Muscle of leg (tissue), 11 donors: ENCODE measurements around the gene LAMB4. TPM values are rescaled to one million over a fixed set of nuclear protein-coding genes. Genes with fewer than 3 reads are reported as not detected.

Experiments used
- DNase-seq: peaks from one replicate; pipeline ENCODE4 v3.0.0; 2013
- H3K27ac ChIP-seq: one replicate; pipeline ENCODE4 v1.5.1; 2013; ENCODE audit warnings: mild to moderate bottlenecking, low read length, control low read depth
- H3K27me3 ChIP-seq: one replicate; pipeline ENCODE4 v1.6.1; 2013; ENCODE audit warnings: low read length; ENCODE audit not compliant: control insufficient read depth, insufficient read depth
- H3K36me3 ChIP-seq: one replicate; pipeline ENCODE4 v1.6.1; 2013; ENCODE audit warnings: low read length; ENCODE audit not compliant: control insufficient read depth, insufficient read depth
- H3K4me1 ChIP-seq: one replicate; pipeline ENCODE4 v1.6.1; 2013; ENCODE audit warnings: low read length; ENCODE audit not compliant: control insufficient read depth, insufficient read depth
- H3K4me3 ChIP-seq: one replicate; pipeline ENCODE4 v1.5.1; 2013; ENCODE audit warnings: low read length, control low read depth
- H3K9me3 ChIP-seq: replicated peaks from 2 replicates; pipeline ENCODE4 v1.6.1; 2013; ENCODE audit warnings: low read depth, low read length; ENCODE audit not compliant: control insufficient read depth
- WGBS: methylation state at CpG from one replicate; pipeline ENCODE4 v1.1.5; 2013; ENCODE audit warnings: missing lambda C conversion rate; ENCODE audit not compliant: insufficient coverage; 5-methylcytosine and 5-hydroxymethylcytosine counted together
- polyA plus RNA-seq, 8 donors: library from polyadenylated mRNA; unstranded; fragments of 120-200 nt; gene quantifications; one replicate each; pipeline versions ENCODE4 v1.2.1 to v1.2.3, GENCODE V29; 2013; ENCODE audit warnings: inconsistent platforms in 1 of 8, low replicate concordance in 1 of 8; ENCODE audit not compliant: insufficient read length in 8 of 8, insufficient read depth in 1 of 8
- total RNA-seq: library from RNA; stranded (reverse); fragments of 120-200 nt; gene quantifications from one replicate; pipeline ENCODE4 v1.2.4, GENCODE V29; 2013

Gene LAMB4
- total and polyA plus RNA-seq, 9 donors, result 0.13 to 3.8 (median 0.25) TPM

- H3K9me3 ChIP-seq, result peaks cover 3% of the 10 kb centered on the region
- no peak overlapping the region for H3K27ac ChIP-seq
- no peak overlapping the region for H3K4me3 ChIP-seq
- H3K27me3 ChIP-seq, result no peaks in the 10 kb centered on the region
- 29% methylated on average over 1 of the region's 2 CpGs for WGBS
- H3K4me1 ChIP-seq, result peaks cover 9% of the 10 kb centered on the region
- no peaks in the 10 kb centered on the region for H3K36me3 ChIP-seq
- DNase-seq, result no peak
These were observed 43.6 kb downstream of the LAMB4 start for GRCh38 chr7:108086546-108086945.

GRCh38 chr7:108083980-108084379 is 46.2 kb downstream of the LAMB4 start:
- H3K27me3 ChIP-seq, result no peaks in the 10 kb centered on the region
- peaks cover 17% of the 10 kb centered on the region for H3K4me1 ChIP-seq
- H3K9me3 ChIP-seq, result peaks cover 8% of the 10 kb centered on the region
- WGBS, result no CpG with 5 or more reads among the region's 1 CpG
- no peak overlapping the region for H3K4me3 ChIP-seq
- DNase-seq, result no peak
- H3K27ac ChIP-seq, result no peak overlapping the region
- no peaks in the 10 kb centered on the region for H3K36me3 ChIP-seq

GRCh38 chr7:108079648-108080591 is 50.2 kb downstream of the LAMB4 start:
- Histone ChIP-seq H3K27ac (peak overlapping the region; percentile 67), H3K9me3 (peaks cover 8% of the 10 kb centered on the region), H3K4me1 (peaks cover 17% of the 10 kb centered on the region), H3K27me3 (no peaks in the 10 kb centered on the region), H3K36me3 (no peaks in the 10 kb centered on the region), H3K4me3 (no peak overlapping the region)
- DNase-seq, result peak; percentile 91
- WGBS, result 22% methylated on average over 5 of the region's 9 CpGs

GRCh38 chr7:108079276-108079647 is 50.9 kb downstream of the LAMB4 start:
- Histone ChIP-seq H3K9me3 (peaks cover 8% of the 10 kb centered on the region), H3K4me1 (peaks cover 17% of the 10 kb centered on the region), H3K36me3 (no peaks in the 10 kb centered on the region), H3K27me3 (no peaks in the 10 kb centered on the region), H3K4me3 (no peak overlapping the region), H3K27ac (peak overlapping the region; percentile 67)
- DNase-seq, result peak; percentile 89
- WGBS, result 22% methylated on average over 1 of the region's 1 CpG

- Histone ChIP-seq H3K36me3 (no peaks in the 10 kb centered on the region), H3K9me3 (peaks cover 8% of the 10 kb centered on the region), H3K4me1 (peaks cover 19% of the 10 kb centered on the region), H3K4me3 (no peak overlapping the region), H3K27me3 (no peaks in the 10 kb centered on the region), H3K27ac (peak overlapping the region; percentile 67)
- peak; percentile 52 for DNase-seq
- WGBS, result no CpG with 5 or more reads among the region's 1 CpG
These were observed 51.5 kb downstream of the LAMB4 start for GRCh38 chr7:108078691-108079090.

GRCh38 chr7:108078211-108078673 is 51.9 kb downstream of the LAMB4 start:
- no peaks in the 10 kb centered on the region for H3K27me3 ChIP-seq
- H3K9me3 ChIP-seq, result peaks cover 8% of the 10 kb centered on the region
- no peaks in the 10 kb centered on the region for H3K36me3 ChIP-seq
- peak; percentile 69 for DNase-seq
- WGBS, result 0% methylated on average over 1 of the region's 1 CpG
- no peak overlapping the region for H3K4me3 ChIP-seq
- H3K4me1 ChIP-seq, result peaks cover 20% of the 10 kb centered on the region
- H3K27ac ChIP-seq, result peak overlapping the region; percentile 67

GRCh38 chr7:108077709-108078108 is 52.5 kb downstream of the LAMB4 start:
- peak; percentile 84 for DNase-seq
- H3K4me3 ChIP-seq, result no peak overlapping the region
- H3K27me3 ChIP-seq, result no peaks in the 10 kb centered on the region
- H3K36me3 ChIP-seq, result no peaks in the 10 kb centered on the region
- peaks cover 22% of the 10 kb centered on the region for H3K4me1 ChIP-seq
- H3K27ac ChIP-seq, result peak overlapping the region; percentile 67
- peaks cover 8% of the 10 kb centered on the region for H3K9me3 ChIP-seq
- no CpG with 5 or more reads among the region's 3 CpGs for WGBS

GRCh38 chr7:108076156-108076555 is 54.0 kb downstream of the LAMB4 start:
- no peak for DNase-seq
- Histone ChIP-seq H3K4me3 (no peak overlapping the region), H3K9me3 (peaks cover 1% of the 10 kb centered on the region), H3K36me3 (no peaks in the 10 kb centered on the region), H3K4me1 (peaks cover 30% of the 10 kb centered on the region), H3K27me3 (no peaks in the 10 kb centered on the region), H3K27ac (no peak overlapping the region)

- no peaks in the 10 kb centered on the region for H3K27me3 ChIP-seq
- H3K4me1 ChIP-seq, result peaks cover 18% of the 10 kb centered on the region
- DNase-seq, result no peak
- WGBS, result 83% methylated on average over 1 of the region's 3 CpGs
- no peaks in the 10 kb centered on the region for H3K36me3 ChIP-seq
- H3K4me3 ChIP-seq, result no peak overlapping the region
- H3K9me3 ChIP-seq, result no peaks in the 10 kb centered on the region
- H3K27ac ChIP-seq, result no peak overlapping the region
These were observed 56.7 kb downstream of the LAMB4 start for GRCh38 chr7:108073305-108074070.

- Histone ChIP-seq H3K9me3 (no peaks in the 10 kb centered on the region), H3K27ac (no peak overlapping the region), H3K4me1 (peaks cover 12% of the 10 kb centered on the region), H3K27me3 (no peaks in the 10 kb centered on the region), H3K4me3 (no peak overlapping the region), H3K36me3 (no peaks in the 10 kb centered on the region)
- no CpG with 5 or more reads among the region's 2 CpGs for WGBS
- no peak for DNase-seq
These were observed 57.4 kb downstream of the LAMB4 start for GRCh38 chr7:108072739-108073138.
